HCEC 1CT (cell line): Measurements from ENCODE around the gene MAGIX.
"Not testable (repeated sequence)": the region's sequence is repeated elsewhere in the genome, so short reads cannot be mapped to it uniquely, and the experiment has no call there.

Experiments used
- DNase-seq: peaks from one replicate; pipeline ENCODE4 v3.0.0-alpha.2; 2017

Gene MAGIX

GRCh38 chrX:49161632-49162031, 926 bp upstream of the MAGIX start:
- no peak for DNase-seq

DNA sequence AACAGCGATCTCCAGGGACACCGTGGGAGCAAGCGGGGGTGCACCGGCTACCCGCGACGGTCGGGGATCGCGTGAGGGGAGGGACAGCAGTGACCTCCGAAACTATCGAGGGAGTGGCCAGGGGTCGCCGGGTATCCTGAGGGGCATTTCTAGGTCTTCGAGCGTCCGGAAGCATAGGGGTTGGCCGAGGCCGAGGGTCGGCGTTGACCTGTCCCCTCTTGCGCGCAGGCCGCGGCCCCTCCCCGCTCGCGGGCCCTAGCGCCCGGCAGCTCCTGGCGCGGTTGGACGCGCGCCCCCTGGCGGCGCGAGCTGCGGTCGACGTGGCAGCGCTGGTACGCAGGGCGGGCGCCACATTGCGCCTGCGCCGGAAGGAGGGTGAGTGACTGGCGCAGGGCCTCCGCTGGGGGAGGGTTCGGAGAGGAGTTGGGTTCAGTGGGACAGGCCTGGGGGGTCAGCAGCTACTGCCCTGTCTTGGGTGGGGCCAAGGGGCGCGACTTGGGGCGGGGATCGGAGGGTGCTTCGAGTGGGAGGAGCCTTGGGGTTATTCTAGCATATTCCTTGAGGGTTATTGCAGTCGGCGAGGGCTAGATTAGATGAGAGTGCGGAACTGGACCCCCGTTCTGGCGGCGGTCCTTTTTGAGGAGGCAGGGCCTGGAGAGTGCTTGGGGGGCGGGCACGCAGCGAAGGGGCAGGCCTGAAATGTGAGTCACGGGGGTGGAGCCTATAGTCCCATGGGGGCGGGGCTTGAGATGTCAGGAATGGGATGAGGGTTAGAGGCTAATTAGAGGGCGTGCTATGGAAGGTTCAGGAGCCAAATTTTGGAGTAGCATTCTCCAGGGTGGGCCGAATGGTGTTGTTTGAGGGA, 1.2 kb downstream of the MAGIX start:
- peak; percentile 77 for DNase-seq

DNA sequence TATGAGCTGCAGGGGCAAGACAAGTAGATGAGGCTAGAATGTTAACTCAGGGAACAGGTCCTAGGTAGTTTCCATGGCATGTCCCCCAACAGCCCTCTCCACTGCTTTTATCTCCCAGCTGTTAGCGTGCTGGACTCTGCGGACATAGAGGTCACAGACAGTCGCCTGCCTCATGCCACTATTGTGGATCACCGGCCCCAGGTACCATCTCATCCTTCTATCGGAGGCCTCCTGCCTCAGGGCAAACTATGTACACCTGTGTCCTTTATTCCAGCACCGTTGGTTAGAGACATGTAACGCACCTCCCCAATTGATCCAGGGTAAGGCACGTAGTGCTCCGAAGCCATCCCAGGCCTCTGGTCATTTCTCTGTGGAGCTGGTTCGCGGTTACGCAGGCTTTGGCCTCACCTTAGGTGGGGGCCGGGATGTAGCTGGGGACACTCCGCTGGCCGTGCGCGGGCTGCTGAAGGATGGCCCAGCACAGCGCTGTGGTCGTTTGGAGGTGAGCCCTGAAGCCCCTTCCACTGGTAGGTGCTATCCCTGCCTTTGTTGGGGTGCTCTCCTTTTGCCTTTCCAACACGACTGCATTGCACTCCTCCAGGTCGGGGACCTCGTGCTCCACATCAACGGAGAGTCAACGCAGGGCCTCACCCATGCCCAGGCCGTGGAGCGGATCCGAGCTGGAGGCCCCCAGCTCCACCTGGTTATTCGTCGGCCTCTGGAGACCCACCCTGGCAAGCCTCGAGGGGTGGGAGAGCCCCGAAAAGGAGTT, 2.2 kb downstream of the MAGIX start:
- no peak for DNase-seq

GRCh38 chrX:49165901-49166881, 3.6 kb downstream of the MAGIX start:
- DNase-seq, result peak; percentile 72

DNA sequence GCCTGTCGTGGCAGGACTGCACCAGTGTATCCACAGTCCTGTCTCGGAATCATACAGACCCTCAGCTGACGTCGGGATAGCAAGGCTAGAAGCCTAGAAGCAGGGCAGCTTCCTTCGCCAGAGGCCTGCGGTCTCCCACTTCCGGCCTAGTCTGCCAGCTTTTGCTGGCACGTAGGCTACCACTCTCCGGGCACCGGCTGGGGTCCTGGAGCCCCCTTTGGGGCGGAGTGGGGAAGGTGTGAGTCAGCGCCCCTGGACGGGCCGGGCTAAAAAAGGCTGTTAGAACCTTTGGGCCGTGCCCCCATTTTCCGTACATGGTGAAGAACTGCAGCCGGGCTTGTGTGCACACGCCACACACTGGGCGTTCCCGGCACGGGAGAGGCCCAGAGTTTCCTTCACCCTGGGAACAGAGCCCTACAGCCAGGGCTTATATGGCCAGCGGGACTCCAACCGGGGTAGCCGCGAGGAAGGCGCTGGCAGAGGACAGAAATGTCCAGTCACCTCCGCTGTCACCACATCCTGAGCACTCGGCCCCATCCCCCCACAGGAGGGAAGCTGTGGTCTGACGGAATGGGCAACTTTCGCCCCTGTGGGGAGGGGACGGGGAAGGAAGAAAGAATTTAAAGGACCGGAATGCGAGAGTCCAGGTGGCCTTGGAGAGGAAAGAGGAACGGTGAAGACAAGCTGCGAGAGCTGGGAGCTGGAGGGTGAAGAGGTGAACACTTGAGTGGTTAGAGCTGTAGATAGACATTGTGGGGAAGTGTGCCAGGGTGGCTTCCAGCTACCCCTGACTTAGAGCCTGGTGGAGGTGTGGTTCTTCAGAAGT, 4.6 kb downstream of the MAGIX start:
- peak; percentile 65 for DNase-seq

DNA sequence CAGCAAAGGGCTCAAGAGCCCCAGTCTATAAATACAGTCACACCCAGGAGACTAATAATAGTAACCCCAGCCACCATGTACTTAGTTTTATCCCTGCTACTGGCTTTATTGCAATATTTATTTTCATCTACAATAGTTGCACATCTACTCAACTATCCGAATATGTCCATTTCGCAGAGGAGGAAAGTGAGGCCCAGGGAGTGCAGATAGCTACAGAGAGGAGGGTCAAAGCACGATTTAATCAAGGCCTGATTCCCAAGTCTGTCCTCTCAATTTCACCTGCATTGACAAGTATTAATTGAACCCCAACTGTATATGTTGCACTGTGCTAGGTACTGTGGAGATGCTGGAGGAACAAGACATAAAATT, 5.2 kb downstream of the MAGIX start:
- DNase-seq, result no peak

- peak; percentile 58 for DNase-seq
These were observed 9.3 kb downstream of the MAGIX start, which contains the start of gene PLP2 for GRCh38 chrX:49171752-49172279. Gene PLP2, plus strand, starts transcription at chrX:49171898. Its CDS starts 103 bp downstream, at chrX:49172001.

- peak; percentile 82 for DNase-seq
These were observed 9.8 kb downstream of the MAGIX start for GRCh38 chrX:49172280-49172780.

DNA sequence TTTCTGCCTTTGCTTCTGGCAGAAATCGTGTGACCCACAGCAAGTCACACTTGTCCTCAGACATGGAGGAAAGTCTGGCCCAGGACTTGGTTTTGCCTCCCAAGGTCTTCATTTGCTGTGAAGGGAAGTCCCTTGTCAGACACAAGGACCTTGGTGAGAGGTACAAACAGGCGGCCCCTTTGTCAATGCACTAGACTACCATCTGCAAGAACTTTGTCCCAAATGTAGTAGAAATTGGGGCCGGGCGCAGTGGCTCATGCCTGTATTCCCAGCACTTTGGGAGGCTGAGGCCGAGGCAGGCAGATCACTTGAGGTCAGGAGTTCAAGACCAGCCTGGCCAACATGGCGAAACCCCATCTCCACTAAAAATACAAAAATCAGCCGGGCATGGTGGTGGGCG, 11.0 kb downstream of the MAGIX start:
- not testable (repeated sequence) for DNase-seq

- DNase-seq, result no peak
These were observed 12.2 kb downstream of the MAGIX start for GRCh38 chrX:49174723-49175122.

DNA sequence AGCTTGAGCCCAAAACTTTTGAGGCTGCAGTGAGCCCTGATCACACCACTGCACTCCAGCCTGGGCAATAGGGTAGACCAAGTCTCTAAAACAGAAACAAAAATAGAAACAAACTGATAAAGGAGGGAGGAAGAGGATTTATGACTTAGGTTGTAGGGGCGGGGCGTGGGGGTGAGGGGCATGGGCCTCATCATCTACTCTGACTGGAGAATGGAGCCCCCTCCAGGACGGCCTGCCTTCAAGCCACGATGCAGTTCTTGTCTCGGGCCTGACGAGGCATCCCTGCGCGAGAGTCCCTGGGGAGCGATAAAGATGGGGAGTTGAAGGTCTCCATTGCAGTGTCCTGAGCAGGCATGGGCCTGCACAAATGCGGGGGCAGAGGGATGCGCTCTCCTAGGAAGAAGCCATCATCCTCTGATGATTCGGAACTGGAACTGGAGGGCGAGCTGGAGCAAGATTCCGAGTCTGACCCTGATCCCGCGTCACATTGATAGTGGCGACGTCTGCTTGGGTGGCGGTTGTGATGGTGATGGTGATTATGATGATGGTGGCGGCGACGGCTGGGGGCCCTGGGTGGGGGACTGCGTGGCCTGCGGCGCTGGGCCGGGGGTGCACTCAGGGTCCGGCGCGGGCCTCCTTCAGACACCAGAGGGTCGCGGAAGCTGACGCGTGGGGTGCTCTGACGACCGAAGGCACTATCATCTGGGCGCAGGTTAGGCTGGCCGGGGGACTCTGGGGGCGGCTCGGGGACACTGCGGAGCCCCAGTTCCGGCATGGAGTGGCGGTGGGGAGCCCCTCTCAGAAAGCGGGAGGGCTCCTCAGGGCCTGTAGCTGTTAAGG, 13.1 kb downstream of the MAGIX start:
- DNase-seq, result no peak

DNA sequence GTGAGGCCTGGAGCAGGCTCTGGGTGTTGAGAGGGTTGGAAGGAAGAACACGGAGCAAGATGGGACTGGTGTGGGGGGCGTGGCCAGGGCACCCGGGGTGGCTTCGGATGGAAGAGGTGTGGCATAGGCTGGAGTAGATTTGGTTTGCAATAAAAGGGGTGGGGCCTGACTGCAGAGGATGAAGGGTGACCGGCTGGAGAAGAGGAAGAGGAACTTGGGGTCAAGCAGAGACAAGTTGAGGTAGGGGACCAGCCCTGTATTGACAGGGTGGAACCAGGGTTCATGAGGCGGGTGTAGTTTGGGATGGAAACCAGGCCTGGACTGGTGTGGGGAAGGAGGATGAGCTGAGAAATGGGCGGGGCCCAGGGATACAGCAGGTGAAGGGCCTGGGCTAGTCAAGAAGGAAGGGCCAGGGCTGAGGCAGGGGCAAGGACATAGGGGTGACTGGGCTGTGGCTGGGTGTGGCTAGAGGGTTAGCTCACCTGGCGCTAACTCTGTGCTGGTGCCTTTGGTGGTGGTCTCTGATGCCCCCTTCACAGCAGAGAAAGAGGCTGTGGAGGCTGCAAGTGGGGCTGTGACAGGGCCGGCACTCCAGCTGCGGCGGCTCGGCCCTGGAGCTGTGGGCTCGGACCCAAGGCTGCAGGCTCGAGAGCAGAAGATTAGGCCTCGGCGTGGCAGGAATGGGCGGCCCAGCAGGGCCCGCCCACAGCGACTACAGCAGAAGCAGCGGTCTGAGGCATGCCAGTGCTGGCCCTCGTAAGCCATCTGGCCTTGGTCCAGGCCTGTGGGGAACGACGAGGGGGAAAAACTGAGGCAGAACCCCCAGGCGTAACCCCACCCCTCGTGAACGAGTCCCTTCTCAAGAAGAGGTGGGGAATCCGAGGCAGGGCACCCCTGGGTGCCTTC, 14.1 kb downstream of the MAGIX start:
- no peak for DNase-seq

GRCh38 chrX:49177338-49177833, 14.8 kb downstream of the MAGIX start:
- DNase-seq, result no peak

DNA sequence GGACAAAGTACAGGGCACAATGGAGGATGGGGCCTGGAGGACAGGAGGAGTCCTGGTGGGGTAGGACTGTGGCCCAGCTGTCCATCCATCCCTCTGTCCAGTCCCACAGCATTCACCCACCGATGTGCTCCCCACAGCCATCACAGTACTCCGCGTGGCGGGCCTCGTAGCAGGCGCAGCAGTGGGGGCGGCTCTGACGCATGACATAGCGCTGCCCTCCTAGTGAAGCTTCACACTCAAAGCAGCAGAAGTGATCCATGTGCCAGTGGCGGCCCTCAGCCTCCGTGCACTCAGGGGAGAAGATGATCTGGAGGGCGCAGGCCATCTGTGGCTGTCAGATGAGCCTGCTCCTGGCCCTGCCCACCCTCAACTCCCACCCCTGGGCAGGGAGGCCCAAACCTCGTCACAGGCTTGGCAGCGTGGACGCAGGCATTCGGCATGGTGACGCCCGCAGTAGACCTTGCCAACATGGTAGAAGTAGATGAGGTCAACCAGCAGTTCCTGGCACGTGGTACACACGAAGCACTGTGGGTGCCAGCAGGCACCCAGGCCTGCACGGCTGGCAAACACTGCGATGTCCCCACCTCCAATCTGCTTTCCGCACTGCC, 15.4 kb downstream of the MAGIX start:
- DNase-seq, result no peak

DNA sequence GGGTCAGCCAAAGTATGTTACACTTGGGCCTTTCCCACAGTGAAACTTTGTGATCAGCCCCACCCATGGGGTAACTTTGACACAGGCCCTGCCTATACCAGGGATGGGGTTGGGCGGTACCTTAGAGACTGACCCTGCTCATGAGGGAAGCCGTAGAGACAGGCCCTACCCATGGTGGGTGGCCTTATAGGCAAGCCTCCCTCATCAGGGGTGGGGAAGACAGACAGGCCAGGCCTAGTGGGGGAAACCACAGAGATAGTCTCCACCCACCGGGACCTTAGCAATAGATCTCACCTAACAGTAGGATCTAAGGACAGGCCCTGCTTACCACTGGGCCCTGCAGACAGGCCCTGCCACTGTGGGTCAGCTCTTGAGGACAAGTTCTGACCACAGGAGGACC, 16.0 kb downstream of the MAGIX start:
- no peak for DNase-seq

- DNase-seq, result no peak
These were observed 16.8 kb downstream of the MAGIX start for GRCh38 chrX:49179358-49179757.

- no peak for DNase-seq
These were observed 21.2 kb downstream of the MAGIX start for GRCh38 chrX:49183701-49184281.
